Measurements from ENCODE around the gene DRAXIN.

DRAXIN gene

DNA sequence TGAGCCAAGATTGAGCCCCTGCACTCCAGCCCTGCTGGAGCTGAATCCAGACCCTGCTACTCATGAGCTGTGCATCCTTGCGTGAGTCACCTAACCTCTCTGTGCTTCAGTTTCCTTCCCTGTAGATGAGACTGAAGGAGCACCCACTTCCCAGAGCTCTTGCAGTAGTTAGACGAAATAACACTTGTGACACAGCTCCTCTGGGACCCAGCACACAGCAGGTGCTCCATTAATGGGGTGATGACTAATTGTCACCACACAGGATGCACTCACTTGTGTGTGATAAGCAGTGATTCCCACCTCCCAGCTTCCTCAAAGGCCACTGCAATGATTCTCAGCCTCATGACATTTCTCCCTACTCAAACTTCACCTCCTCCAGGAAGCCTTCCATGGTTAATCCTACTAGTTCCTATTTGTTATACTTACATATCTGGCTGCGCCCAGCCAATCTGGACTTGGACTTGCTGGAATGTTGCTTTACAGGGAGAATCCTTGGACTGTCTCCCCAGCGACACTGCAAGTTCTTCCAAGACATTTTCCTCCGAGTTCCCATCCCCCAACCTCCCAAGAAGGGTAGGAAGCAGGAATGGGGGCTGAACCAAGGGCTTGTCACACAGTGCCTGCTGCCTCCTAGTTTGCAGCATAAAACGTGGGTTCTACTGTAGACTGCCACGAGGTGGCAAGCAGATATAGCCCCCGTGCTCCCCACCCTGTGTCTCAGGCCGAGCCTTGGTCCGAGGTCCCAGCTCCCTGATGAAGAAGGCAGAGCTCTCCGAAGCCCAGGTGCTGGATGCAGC, 17.2 kb downstream of the DRAXIN start:
- DNase-seq (ENCODE audit: low read depth): no peak

DNA sequence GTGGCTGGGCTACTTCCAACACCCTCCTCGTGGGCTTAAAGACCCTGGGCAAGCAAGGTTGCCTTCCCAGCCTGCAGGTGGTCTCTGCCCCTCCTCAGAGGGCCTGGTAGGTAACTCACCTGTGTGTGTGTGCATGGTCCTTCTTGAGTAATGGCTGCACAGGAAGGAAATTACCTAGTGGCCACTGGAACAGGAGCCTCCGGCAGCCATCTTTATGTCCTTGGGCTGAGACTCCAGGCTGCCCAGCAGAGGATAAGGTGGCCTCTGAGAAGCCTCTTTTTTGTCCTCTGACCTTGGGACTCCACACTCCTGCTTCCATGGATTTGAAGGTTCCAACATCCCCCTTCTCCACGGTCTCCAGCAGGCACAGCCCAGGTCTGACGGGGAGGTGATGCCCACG, 20.0 kb downstream of the DRAXIN start:
- DNase-seq (ENCODE audit: low read depth): no peak

DNA sequence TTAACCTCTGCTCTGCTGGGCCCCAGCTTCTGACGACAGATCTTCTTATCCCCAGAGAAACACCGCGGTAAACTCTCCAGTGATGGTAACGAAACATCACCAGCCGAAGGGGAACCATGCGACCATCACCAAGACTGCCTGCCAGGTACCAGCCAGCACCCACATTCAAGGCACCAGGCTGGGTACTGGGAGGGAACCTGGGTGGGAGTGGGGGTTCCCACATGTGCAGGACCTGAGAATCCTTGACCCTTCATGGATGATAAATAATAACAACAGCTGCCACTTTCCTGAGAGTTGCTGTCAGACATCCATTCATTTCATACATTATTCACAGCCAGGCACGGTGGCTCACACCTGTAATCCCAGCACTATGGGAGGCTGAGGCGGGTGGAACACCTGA, 20.8 kb downstream of the DRAXIN start:
- DNase-seq (ENCODE audit: low read depth): no peak

DNA sequence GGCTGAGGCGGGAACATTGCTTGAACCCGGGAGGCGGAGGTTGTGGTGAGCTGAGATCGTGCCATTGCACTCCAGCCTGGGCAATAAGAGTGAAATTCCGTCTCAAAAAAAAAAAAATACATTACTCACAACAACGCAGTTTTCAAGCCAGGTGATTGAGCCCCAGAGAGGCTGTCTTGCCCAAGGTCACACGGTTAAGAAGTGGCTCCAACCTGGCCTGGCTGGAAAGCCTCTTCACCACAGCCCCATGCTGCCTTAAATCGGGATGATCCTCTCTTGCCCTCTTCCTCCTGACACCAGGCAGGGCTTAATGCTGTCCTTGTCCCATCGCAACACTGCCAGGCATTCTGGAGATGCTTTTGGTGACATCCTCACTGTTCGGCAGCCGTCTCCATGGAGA, 21.6 kb downstream of the DRAXIN start:
- DNase-seq (ENCODE audit: low read depth): no peak

DNA sequence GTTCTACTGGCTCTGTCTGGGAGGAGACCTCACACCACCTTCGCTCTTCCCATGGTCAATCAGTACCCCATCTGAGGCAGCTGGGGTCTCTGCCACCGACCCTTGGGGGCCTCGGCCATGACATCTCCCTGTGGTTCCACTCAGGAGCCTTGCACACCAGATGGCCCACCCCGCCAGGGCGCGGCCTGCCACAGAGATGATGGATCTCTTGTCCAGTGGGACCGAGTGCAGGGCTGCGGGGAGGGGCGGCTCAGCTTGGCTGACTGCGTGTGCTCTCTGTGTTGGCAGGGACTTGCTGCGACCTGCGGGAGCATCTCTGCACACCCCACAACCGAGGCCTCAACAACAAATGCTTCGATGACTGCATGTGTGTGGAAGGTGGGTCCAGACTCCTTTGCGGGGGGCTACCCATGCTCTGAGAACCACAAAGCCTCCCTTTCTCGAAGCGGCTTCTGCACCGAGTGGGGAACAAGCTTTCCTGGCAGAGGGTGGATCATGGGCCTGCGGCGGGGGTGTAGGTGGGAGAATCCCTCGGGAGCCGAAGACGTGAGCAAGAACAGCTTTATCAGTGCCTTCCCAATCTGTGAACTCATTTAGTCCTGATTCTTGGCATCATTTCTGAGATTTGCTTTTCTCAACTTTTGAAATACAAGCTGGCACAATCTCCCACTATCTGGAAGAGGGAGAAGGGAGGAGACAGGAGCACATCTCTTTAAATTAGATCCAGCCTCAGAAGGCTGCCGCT, 23.5 kb downstream of the DRAXIN start:
- DNase-seq (ENCODE audit: low read depth): no peak

DNA sequence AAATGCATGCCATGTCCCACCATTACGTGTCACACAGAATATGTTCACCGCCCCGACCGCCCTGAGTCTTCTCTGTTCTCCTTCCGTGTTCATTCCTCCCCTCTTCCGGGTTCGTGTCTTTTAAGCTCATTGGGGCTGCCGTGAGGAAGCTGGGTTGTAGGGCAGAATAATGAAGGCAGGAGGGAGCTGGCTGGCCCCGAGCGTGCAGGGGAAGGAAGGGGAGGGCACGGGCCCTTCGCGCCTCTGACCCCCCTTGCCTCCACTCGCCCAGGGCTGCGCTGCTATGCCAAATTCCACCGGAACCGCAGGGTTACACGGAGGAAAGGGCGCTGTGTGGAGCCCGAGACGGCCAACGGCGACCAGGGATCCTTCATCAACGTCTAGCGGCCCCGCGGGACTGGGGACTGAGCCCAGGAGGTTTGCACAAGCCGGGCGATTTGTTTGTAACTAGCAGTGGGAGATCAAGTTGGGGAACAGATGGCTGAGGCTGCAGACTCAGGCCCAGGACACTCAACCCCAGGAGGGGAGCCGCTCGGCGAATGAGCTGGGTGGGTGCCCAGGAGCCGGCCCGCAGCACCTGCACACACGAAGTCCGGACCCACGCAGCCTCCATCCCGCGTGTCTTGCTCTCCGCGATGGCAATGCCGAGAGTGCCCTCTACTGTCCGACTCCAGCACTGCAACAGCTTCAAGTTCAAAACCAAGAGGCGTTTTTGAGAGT, 28.0 kb downstream of the DRAXIN start:
- no peak for DNase-seq (ENCODE audit: low read depth)

DNA sequence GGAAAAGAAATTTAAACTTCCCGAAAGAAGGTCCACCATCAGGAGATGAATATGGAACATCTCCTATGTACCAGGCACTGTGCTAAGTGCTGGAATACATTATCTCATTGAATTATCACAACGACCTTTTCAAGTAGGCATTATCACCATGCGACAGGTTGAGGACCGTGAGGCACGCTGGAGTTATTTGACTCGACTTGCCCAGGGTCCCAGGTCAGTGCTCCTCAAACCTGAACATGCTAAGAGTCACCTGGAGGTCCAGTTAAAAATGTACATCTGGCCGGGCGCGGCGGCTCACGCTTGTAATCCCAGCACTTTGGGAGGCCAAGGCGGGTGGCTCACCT, 28.5 kb downstream of the DRAXIN start:
- no peak for DNase-seq (ENCODE audit: low read depth)

DNA sequence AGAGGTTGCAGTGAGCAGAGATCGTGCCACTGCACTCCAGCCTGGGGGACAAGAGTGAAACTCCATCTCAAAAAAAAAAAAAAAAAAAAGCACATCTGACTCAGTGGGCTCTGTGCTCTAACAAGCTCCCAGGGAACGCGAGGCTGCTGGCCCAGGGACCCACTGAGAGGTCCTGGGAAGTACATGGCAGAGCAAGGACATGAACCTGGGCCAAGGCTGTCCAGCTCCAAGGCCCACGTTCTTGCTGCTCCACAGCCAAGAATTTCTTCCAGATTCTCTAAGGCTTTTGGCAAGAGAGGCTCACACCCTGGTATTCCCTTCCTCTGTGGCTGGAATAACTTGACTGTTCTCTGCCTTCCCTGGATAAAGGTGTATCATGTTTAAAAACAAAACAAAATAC, 29.0 kb downstream of the DRAXIN start:
- DNase-seq (ENCODE audit: low read depth): no peak

DNA sequence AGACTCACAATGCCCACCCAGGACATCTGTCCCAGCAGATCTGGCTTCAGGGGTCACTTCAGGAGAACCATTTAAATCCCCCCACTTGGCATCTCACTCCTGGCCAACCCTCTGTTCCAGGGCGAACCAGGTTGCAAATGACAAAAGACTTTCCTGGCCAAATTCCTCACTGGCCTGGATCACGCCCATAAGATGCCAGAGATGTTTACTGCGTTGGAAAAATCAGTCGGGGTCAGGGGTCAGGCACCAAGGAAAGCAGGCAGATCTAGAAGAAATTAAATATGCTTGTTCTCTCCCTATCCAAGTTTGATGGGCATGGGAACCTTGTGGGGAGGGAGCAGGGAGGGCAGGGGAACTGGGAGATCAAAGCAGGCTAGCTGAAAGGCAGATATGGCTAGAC, 29.8 kb downstream of the DRAXIN start:
- DNase-seq (ENCODE audit: low read depth): no peak

DNA sequence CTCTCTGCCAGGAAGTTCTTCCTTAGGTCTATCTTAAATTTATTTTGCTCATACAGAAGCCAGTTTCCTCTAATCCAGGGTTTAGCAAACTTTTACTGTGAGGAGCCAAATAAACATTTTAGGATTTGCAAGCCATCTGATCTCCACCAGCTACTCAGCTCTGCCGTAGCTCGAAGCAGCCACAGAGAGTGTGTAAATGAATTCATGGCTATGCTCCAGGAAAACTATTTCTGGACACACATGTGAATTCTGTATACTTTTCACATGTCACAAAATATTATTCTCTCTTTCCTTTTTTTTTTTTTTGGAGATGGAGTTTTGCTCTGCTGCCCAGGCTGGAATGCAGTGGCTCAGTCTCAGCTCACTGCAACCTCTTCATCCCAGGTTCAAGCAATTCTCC, 31.0 kb downstream of the DRAXIN start:
- DNase-seq (ENCODE audit: low read depth): no peak

DNA sequence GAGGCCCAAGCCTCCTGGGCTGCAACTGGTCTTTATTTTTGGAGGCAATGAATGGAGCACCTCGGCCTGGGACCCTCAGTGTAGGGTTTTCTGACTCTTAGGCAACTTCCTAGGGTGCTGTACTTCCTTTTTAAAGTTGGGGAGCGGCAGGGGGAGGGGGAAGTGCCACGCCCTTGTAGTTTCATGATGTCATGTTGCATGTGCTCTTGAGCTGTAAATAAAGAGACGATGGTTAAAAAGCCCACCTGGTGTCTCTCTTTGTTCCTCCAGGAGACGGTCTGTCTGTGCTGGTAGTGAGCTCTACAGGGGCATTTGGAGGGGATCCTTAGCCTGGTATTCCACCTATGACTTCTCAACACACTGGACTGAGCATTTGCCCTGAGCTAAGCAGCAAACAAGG, 34.1 kb downstream of the DRAXIN start:
- no peak for DNase-seq (ENCODE audit: low read depth)

DNA sequence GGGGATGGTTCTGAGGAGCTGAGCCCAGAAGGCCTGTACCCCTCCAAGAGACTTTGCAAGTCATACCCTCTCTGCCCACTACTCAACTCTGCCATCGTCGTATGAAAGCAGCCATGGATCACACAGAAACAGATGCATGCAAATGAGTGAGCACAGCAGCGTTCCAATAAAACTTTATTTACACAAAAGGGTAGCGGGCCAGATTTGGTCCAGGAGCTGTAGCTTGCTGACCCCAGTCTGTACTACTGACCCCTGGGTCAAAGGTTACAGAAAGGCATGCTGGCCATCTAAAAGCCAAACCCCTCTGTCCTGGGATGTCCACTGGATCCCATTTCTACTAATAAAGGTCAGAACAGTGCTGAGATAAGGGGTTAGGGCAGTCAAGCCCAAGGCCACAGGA, 35.6 kb downstream of the DRAXIN start:
- no peak for DNase-seq (ENCODE audit: low read depth)

DNA sequence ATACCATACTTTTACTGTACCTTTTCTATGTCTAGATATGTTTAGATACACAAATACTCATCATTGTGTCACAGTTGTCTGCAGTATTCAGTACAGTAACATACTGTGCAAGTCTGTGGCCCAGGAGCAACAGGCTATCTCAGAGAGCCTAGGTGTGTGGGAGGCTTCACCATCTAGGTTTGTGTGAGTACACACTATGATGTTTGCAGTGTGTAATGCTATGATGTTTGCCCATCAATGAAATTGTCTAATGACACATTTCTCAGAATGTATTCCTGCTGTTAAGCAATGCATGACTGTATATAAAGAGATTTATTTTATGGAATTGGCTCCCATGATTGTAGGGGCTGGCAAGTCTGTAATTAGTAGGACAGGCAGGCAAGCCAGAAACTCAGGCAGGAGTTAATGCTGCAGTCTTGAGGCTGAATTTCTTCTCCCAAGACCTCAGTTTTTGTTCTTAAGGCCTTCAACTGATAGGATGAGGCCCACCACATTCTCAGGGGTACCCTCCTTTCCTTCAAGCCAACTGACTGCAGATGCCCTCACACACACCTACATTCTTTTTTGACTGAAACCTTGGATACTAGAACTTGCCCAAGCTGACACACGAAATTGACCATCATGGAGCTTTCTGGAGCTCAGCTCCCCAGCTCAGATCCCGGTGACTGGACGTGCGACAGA, 36.8 kb downstream of the DRAXIN start:
- DNase-seq (ENCODE audit: low read depth): no peak

DNA sequence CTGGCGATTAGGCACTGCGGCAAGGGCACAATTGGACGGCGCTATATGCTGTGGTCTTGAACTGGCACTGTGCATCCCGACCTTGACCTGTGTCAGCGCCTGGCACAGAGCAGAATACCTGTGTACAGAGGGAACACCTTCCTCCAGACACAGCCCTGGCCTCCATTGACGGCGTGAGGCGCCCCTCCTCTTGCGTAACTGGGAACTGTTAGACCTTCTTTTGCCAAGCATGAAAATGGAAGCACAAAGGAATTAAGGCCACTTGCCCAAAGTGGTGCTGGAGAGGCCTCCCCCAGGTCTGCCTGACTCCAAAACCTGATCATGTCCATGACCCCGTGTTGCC, 37.6 kb downstream of the DRAXIN start:
- no peak for DNase-seq (ENCODE audit: low read depth)

DNA sequence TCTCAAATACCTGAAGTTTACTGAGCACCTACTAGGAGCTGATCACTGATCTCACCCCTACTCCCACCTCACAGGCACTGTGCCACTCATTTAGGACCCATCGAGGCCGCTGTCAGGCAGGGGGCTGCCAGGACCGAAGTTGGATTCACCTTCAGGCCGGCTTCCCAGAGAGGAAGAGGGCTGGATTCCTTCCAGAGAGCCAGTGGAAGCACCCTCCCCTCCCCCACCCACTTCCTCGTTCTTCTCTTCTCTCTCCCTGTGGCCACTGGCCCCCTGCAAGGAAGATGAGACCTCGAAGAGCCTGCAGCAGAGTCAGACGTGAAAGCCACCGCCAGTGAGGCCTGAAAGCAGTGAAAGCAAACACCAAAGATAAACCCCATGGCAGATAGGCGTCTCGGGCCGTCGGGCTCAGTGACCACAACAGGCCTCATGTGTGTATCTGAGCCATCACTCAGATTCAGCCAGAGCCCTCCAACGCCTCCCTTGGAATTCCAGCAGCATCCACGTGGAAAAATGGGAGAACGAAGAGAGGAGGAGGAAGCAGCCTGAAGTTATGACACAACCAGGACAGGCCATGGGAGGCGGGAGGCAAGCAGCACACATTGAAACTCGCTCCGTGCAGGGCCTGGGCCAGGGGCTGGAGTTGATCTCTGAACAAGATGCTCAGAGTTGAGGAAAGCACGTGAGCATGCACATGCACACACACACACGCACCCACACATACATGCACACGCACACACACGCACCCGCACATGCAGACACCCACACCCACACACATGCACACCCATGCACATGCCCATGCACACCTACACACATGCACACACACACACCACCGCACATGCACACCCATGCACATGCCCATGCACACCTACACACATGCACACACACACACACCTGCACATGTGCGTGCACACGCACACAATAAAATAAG, 38.3 kb downstream of the DRAXIN start:
- no peak for DNase-seq (ENCODE audit: low read depth)

DNA sequence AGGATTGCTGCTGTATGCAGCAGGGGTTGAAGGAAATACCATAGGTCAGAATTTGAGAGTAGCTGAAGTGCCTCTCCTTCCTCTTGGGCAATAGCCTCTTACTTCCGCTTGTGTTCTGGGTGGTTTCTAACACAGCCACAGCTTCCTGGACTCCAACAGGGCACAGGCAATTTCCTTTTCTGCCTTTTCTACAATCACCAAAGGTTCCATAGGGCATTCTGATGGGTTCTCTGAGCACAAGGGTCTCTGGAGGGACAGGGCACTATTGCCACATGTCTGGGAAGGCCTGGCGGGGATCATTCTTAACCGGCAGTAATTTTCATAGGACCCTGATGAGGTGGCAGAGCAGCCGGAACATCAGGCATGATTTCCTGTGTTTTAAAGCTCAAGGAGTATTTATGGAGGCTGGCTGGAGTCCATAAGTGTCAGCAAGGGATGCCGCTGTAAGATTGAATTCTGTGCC, 39.0 kb downstream of the DRAXIN start:
- no peak for DNase-seq (ENCODE audit: low read depth)

DNA sequence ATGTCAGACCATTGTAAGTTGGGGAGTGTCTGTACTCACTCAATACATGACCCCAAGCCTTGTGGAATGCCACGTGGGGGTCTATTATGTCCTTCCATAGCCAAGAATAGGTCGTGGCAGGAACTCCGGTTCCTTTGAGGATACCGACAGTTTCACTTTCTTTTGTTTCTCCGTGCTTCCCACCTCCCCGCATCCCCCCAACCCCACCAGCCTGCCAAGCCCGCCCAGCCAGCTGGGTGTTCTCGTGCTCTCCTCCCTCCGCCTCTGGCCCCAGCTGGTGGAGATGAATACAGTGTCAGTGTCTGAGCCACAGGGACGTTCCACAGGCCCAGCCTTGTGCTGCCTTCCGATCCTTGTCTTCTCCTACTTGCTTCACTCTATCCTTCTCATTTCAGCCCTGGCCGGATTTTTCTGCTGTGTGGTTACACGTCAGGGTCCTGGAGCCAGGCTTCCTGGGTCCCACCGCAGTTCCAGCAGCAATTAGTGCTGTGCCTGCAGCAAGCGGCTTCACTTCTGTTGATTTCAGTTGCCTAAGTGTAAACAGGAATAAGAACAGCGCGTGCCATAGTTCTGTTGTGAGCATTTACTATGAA, 40.3 kb downstream of the DRAXIN start:
- no peak for DNase-seq (ENCODE audit: low read depth)

DNA sequence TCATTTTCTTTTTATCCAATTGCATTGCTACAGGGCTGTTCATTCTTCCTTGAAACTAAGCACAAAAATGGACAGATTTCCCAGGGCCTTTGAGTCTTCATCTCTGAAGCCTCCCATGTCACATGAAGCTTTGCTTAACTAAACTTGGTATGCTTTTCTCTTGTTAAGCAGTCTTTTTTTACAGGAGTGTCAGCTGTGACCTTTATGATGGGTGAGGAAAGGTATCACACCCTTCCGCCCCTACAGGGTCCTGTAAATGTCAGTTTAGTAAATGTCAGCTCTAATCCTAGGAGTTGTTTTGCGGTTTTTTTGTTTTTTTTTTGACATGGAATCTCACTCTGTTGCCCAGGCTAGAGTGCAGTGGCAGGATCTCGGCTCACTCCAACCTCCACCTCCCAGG, 41.8 kb downstream of the DRAXIN start:
- no peak for DNase-seq (ENCODE audit: low read depth)

DNA sequence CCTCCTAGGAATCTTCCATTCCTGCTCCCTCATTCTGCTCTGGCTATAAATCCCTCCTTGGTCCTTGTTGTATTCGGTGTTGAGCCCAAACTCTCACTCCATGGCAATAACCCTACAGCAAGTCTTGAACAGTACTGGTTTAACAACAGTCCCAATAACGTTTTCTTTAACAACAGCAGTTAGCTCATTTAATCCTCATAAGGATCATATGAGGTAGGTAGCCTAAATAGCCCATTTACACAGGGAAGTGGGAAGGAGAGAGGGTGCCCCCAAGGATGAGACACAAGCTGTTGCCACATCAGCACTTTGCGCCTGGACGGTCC, 44.0 kb downstream of the DRAXIN start:
- no peak for DNase-seq (ENCODE audit: low read depth)

DNA sequence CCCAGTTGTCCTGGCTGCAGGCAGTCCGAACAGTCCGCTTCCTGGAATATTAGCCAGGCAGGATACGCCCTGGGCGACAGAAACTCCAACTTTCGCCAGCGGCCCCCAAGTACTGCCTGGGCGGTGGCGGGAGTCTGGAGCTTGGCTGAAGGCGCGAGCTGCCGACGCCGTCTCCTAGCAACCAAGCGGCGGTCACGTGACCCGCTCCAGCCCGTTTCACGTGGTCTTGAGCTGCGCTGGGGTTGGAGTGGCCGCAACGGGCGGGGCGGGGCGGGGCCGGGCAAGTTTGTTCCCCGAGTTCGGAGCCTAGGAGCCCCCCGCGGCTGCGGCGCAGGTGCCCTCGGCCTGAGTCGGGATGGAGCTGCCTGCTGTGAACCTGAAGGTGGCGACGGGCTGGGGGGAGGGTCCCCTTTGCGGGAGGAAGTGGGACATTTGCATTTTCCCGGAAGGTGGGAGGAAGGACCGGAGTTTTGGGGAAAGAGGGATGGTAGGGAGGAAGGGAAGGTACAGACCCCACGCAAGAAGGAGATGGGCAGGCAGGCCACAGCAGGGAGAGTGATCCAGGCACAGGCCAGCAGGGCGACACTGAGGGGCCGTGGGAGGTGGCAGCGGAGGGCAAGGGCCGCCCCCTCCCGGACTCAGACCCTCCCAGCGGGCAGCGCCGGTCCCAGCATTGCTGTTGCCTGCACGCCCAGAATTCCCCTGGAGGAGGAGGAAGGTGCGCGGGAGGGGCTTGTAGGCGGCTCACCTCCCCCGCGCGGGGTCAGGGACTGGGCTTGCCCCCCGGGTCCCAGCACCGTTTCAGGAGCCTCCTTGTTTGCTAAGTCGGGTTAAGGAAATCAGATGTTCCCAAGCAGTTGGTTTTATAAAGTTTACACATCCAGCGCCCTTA, 44.6 kb downstream of the DRAXIN start, which contains the start of gene AGTRAP:
AGTRAP (plus strand) TSS at position 283 of the 892 bp plus-strand sequence; CDS start at position 356, 73 bp downstream.
- no peak for DNase-seq (ENCODE audit: low read depth)
